AML-193 (cell line): ENCODE data around the gene SLC23A3.

Source experiments
- DNase-seq, 2 experiments: peaks; one replicate each; lab custom pipeline; 2025; lab: John Stamatoyannopoulos, UW

SLC23A3 gene

GRCh38 chr2:219140722-219141121, 29.1 kb downstream of the SLC23A3 start:
- DNase-seq, result no peak

- no peak for DNase-seq
Measured at GRCh38 chr2:219133976-219134375, 35.9 kb downstream of the SLC23A3 start.

- DNase-seq, result no peak
Measured at GRCh38 chr2:219131744-219132143, 38.1 kb downstream of the SLC23A3 start.

GRCh38 chr2:219131327-219131726, 38.5 kb downstream of the SLC23A3 start:
- DNase-seq, result no peak

GRCh38 chr2:219129589-219129988, 40.2 kb downstream of the SLC23A3 start:
- DNase-seq, result no peak

- DNase-seq, result no peak
Measured at GRCh38 chr2:219128396-219128795, 41.4 kb downstream of the SLC23A3 start.

GRCh38 chr2:219127037-219127635, 42.7 kb downstream of the SLC23A3 start:
- no peak for DNase-seq

- no peak for DNase-seq
Measured at GRCh38 chr2:219126555-219126954, 43.3 kb downstream of the SLC23A3 start.

- DNase-seq, result no peak
Measured at GRCh38 chr2:219125886-219126270, 44.0 kb downstream of the SLC23A3 start.

GRCh38 chr2:219125225-219125885, 44.5 kb downstream of the SLC23A3 start:
- peak in 1 of 2 experiments; percentile 19 for DNase-seq

GRCh38 chr2:219124381-219125110, 45.3 kb downstream of the SLC23A3 start:
- DNase-seq, result no peak

GRCh38 chr2:219123356-219124135, 46.3 kb downstream of the SLC23A3 start:
- DNase-seq, result no peak

GRCh38 chr2:219122202-219122980, 47.4 kb downstream of the SLC23A3 start:
- no peak for DNase-seq

- DNase-seq, result no peak
Measured at GRCh38 chr2:219120082-219120481, 49.7 kb downstream of the SLC23A3 start.

GRCh38 chr2:219119422-219120043, 50.3 kb downstream of the SLC23A3 start:
- DNase-seq, result peak; percentile 34 to 37

- no peak for DNase-seq
Measured at GRCh38 chr2:219118504-219118903, 51.3 kb downstream of the SLC23A3 start.

- DNase-seq, result no peak
Measured at GRCh38 chr2:219116776-219117646, 52.8 kb downstream of the SLC23A3 start.

- no peak for DNase-seq
Measured at GRCh38 chr2:219112651-219113338, 57.0 kb downstream of the SLC23A3 start.

GRCh38 chr2:219112062-219112406, 57.8 kb downstream of the SLC23A3 start:
- DNase-seq, result no peak
